K562 treated with DMSO at 1 percent for 4 hours (cell line): ENCODE measurements around the gene MRPL28. TPM values are rescaled to one million over a fixed set of nuclear protein-coding genes. Genes with fewer than 3 reads are reported as not detected.

ENCODE experiments used
- total RNA-seq: library from RNA; unstranded; fragments of 300-600 nt; gene quantifications from 2 replicates; pipeline ENCODE4 v1.2.3, GENCODE V29; 2022; ENCODE audit not compliant: insufficient read depth

The MRPL28 gene
- total RNA-seq: 104 and 108 TPM in 2 replicates

GRCh38 chr16:370443-370842 is at the start of gene MRPL28:
Gene MRPL28 (minus strand): TSS chr16:370538. CDS start chr16:370218, 320 bp downstream.

GRCh38 chr16:401468-402348 is 31.4 kb upstream of the MRPL28 start, which contains the start of gene DECR2:
Gene DECR2 (plus strand): TSS chr16:401885. CDS start chr16:401964, 79 bp downstream.

GRCh38 chr16:397135-397661 is 26.9 kb upstream of the MRPL28 start, which contains the start of gene NME4:
Gene NME4 (plus strand): TSS chr16:397199. CDS start chr16:397223, 24 bp downstream.

GRCh38 chr16:381789-382717 is 11.7 kb upstream of the MRPL28 start, which contains the start of gene PGAP6:
Gene PGAP6 (minus strand): TSS chr16:381978. CDS start chr16:381821, 157 bp downstream.

GRCh38 chr16:352547-353403 is 17.6 kb downstream of the MRPL28 start, which contains the start of gene AXIN1:
Gene AXIN1 (minus strand): TSS chr16:352723. CDS start chr16:347025, 5,698 bp downstream.

Other genes with a start within 250 kb of the MRPL28 start
- gene NPRL3, start 231.9 kb downstream of the MRPL28 start, total RNA-seq: 43.9 and 58.2 TPM in 2 replicates
- 123 and 148 TPM in 2 replicates for gene HBZ, start 217.9 kb downstream of the MRPL28 start, total RNA-seq
- not detected in 2 replicates for gene HBM, start 204.6 kb downstream of the MRPL28 start, total RNA-seq
- 142 and 148 TPM in 2 replicates for gene HBA2, start 197.7 kb downstream of the MRPL28 start, total RNA-seq
- 686 and 796 TPM in 2 replicates for gene HBA1, start 193.9 kb downstream of the MRPL28 start, total RNA-seq
- 73.8 and 75.2 TPM in 2 replicates for gene HBQ1, start 190.1 kb downstream of the MRPL28 start, total RNA-seq
- 28.5 and 37.4 TPM in 2 replicates for gene LUC7L, start 141.1 kb downstream of the MRPL28 start, total RNA-seq
- gene FAM234A, start 135.7 kb downstream of the MRPL28 start, total RNA-seq: 74.0 and 87.1 TPM in 2 replicates
- gene RGS11, start 94.6 kb downstream of the MRPL28 start, total RNA-seq: not detected in 2 replicates
- gene ARHGDIG, start 89.9 kb downstream of the MRPL28 start, total RNA-seq: not detected in 2 replicates
- gene PDIA2, start 87.4 kb downstream of the MRPL28 start, total RNA-seq: not detected in 2 replicates
- 34.9 and 37.3 TPM in 2 replicates for gene AXIN1, start 17.8 kb downstream of the MRPL28 start, total RNA-seq
- gene PGAP6, start 11.4 kb upstream of the MRPL28 start, total RNA-seq: 102 and 116 TPM in 2 replicates
- gene NME4, start 26.7 kb upstream of the MRPL28 start, total RNA-seq: 226 and 252 TPM in 2 replicates
- 33.8 and 38.1 TPM in 2 replicates for gene DECR2, start 31.3 kb upstream of the MRPL28 start, total RNA-seq
- gene RAB11FIP3, start 55.1 kb upstream of the MRPL28 start, total RNA-seq: 10.8 and 10.9 TPM in 2 replicates
- gene CAPN15, start 157.2 kb upstream of the MRPL28 start, total RNA-seq: 55.1 and 67.7 TPM in 2 replicates
- not detected in 2 replicates for gene PRR35, start 189.9 kb upstream of the MRPL28 start, total RNA-seq
- gene NHLRC4, start 196.5 kb upstream of the MRPL28 start, total RNA-seq: 4.3 and 5.8 TPM in 2 replicates
- gene PIGQ, start 199.4 kb upstream of the MRPL28 start, total RNA-seq: 36.7 and 38.3 TPM in 2 replicates
- 25.1 and 27.0 TPM in 2 replicates for gene RAB40C, start 219.5 kb upstream of the MRPL28 start, total RNA-seq